HepG2 (cell line): Measurements from ENCODE around the gene AUTS2. TPM values are rescaled to one million over a fixed set of nuclear protein-coding genes. Genes with fewer than 3 reads are reported as not detected.

Experiments used
- ATAC-seq: fragments of 200-7000 bp; cut with Tn5 transposase; 3 replicates; pipeline ENCODE4 v1.9.1; 2020; ENCODE audit warnings: mild to moderate bottlenecking, moderate library complexity
- BruUV-seq: library from RNA; stranded (reverse); fragments of 400-500 nt; replicated peaks from 2 replicates; lab custom pipeline; 2021; lab: Mats Ljungman, UMichigan
- CTCF ChIA-PET: fragments of 300-600 bp; formaldehyde crosslinking; extraction: SDS; loops from one replicate; lab custom pipeline; 2021; ENCODE audit warnings: low total read pairs, inconsistent platforms, low intra/inter-chr PET ratio; lab: Yijun Ruan, JAX
- POLR2A ChIA-PET: fragments of 350-600 bp; sonication (Branson Sonifier 250); formaldehyde crosslinking; loops from one replicate; lab custom pipeline; 2020; ENCODE audit warnings: antibody characterized with exemption, inconsistent platforms; lab: Yijun Ruan, JAX
- DNase-seq: peaks from one replicate; pipeline ENCODE4 v3.0.0-alpha.2; 2015; ENCODE audit warnings: low spot score
- FAIRE-seq: peaks from 3 replicates; lab custom pipeline; 2011; peaks lifted over from hg19 to GRCh38; lab: Jason Lieb, UNC
- H2AFZ ChIP-seq: one replicate; pipeline ENCODE4 v1.6.1; 2011; ENCODE audit warnings: low read length, inconsistent platforms
- H3K27ac ChIP-seq: fragments of 300-600 bp; 3 replicates; pipeline ENCODE4 v1.8.0; 2011; ENCODE audit warnings: mixed run types, mild to moderate bottlenecking, mixed read lengths, low read length, inconsistent platforms; ENCODE audit not compliant: insufficient read depth; ENCODE audit errors: extremely low read length
- H3K27me3 ChIP-seq, 2 experiments: fragments of 200-600 bp in 1 of 2; 2 replicates in 1 of 2; 3 replicates in 1 of 2; pipeline versions ENCODE4 v1.6.0 to v1.8.0; 2011; ENCODE audit warnings: low read length in 2 of 2, mild to moderate bottlenecking in 2 of 2, moderate library complexity in 2 of 2, inconsistent platforms in 1 of 2; ENCODE audit not compliant: insufficient read depth in 2 of 2, control insufficient read depth in 1 of 2
- H3K36me3 ChIP-seq, 2 experiments: fragments of 200-600 bp in 1 of 2; replicated peaks in 1 of 2; 2 replicates in 1 of 2; 3 replicates in 1 of 2; pipeline versions ENCODE4 v1.5.1 to v1.8.0; 2011; ENCODE audit warnings: low read length in 2 of 2, inconsistent platforms in 1 of 2; ENCODE audit not compliant: insufficient read depth in 2 of 2, control insufficient read depth in 1 of 2
- H3K4me1 ChIP-seq: 2 replicates; pipeline ENCODE4 v1.5.1; 2012; ENCODE audit warnings: low read length, inconsistent platforms; ENCODE audit not compliant: insufficient read depth
- H3K4me2 ChIP-seq: 2 replicates; pipeline ENCODE4 v1.6.0; 2011; ENCODE audit warnings: low read depth, low read length, inconsistent platforms
- H3K4me3 ChIP-seq, 3 experiments: fragments of 200-600 bp in 1 of 3; sonication (generic), shearing (Covaris generic) in 1 of 3; replicated peaks in 1 of 3; 2 replicates each; pipeline ENCODE4 v1.5.1; 2011 to 2016; ENCODE audit warnings: low read length in 3 of 3, inconsistent platforms in 2 of 3, low read depth in 2 of 3, mild to moderate bottlenecking in 2 of 3, control low read depth in 1 of 3, mixed read lengths in 1 of 3; ENCODE audit not compliant: insufficient read depth in 1 of 3
- H3K79me2 ChIP-seq: one replicate; pipeline ENCODE4 v1.6.1; 2011; ENCODE audit warnings: low read length, inconsistent platforms; ENCODE audit not compliant: insufficient read depth
- H3K9ac ChIP-seq: 2 replicates; pipeline ENCODE4 v1.6.0; 2011; ENCODE audit warnings: mild to moderate bottlenecking, low read depth, low read length, inconsistent platforms; ENCODE audit not compliant: insufficient read depth
- H3K9me3 ChIP-seq: 2 replicates; pipeline ENCODE4 v1.5.1; 2012; ENCODE audit warnings: mild to moderate bottlenecking, low read length
- H4K20me1 ChIP-seq: 2 replicates; pipeline ENCODE4 v1.6.0; 2011; ENCODE audit warnings: inconsistent platforms, mild to moderate bottlenecking, low read length, moderate library complexity; ENCODE audit not compliant: insufficient read depth
- AHR ChIP-seq: IDR thresholded peaks from 2 replicates; pipeline ENCODE4 v1.6.1; 2018; ENCODE audit warnings: missing genetic modification reagents, missing compliant biosample characterization
- CCDC6 ChIP-seq: sonication (generic); formaldehyde crosslinking; IDR thresholded peaks from 2 replicates; pipeline ENCODE4 v1.8.1; 2022; ENCODE audit warnings: mild to moderate bottlenecking, missing genetic modification reagents, moderate library complexity
- DNMT1 ChIP-seq: sonication (generic); formaldehyde crosslinking; IDR thresholded peaks from 2 replicates; pipeline ENCODE4 v1.5.1; 2020; ENCODE audit warnings: mild to moderate bottlenecking, missing genetic modification reagents
- HMGXB3 ChIP-seq: sonication (generic); formaldehyde crosslinking; IDR thresholded peaks from 2 replicates; pipeline ENCODE4 v1.4.0; 2020; ENCODE audit warnings: missing genetic modification reagents, borderline replicate concordance
- HNF4G ChIP-seq, 2 experiments: sonication (generic) in 1 of 2; formaldehyde crosslinking in 1 of 2; IDR thresholded peaks; 2 replicates each; pipeline versions ENCODE4 v1.4.0 to v1.6.1; 2011 to 2020; ENCODE audit warnings: borderline replicate concordance in 2 of 2, low read depth in 2 of 2, mild to moderate bottlenecking in 2 of 2, low read length in 1 of 2, missing genetic modification reagents in 1 of 2, moderate library complexity in 1 of 2
- IRF1 ChIP-seq: sonication (generic); formaldehyde crosslinking; IDR thresholded peaks from 2 replicates; pipeline ENCODE4 v1.4.0; 2020; ENCODE audit warnings: low read depth, mild to moderate bottlenecking, missing genetic modification reagents
- MZF1 ChIP-seq: sonication (generic); formaldehyde crosslinking; IDR thresholded peaks from 2 replicates; pipeline ENCODE4 v1.8.1; 2023; ENCODE audit warnings: mild to moderate bottlenecking, missing genetic modification reagents, borderline replicate concordance
- NFKB2 ChIP-seq: sonication (generic); formaldehyde crosslinking; IDR thresholded peaks from 2 replicates; pipeline ENCODE4 v1.4.0; 2020; ENCODE audit warnings: missing genetic modification reagents, borderline replicate concordance
- PRMT3 ChIP-seq: sonication (generic); formaldehyde crosslinking; IDR thresholded peaks from 2 replicates; pipeline ENCODE4 v1.8.1; 2022; ENCODE audit warnings: low read depth, mild to moderate bottlenecking, moderate library complexity, missing genetic modification reagents, borderline replicate concordance
- PTBP1 ChIP-seq: fragments of 200-400 bp; formaldehyde crosslinking; IDR thresholded peaks from 2 replicates; pipeline ENCODE4 v1.6.1; 2018; ENCODE audit warnings: low read length, low read depth; ENCODE audit not compliant: poor library complexity, severe bottlenecking
- SAP130 ChIP-seq: IDR thresholded peaks from 2 replicates; pipeline ENCODE4 v1.6.1; 2016; ENCODE audit warnings: low read depth
- TAF1 ChIP-seq: sonication (generic); formaldehyde crosslinking; IDR thresholded peaks from 2 replicates; pipeline ENCODE4 v1.4.0; 2020; ENCODE audit warnings: missing genetic modification reagents
- ZBTB43 ChIP-seq: sonication (generic); formaldehyde crosslinking; conservative IDR thresholded peaks from 2 replicates; pipeline ENCODE4 v1.4.0; 2020; ENCODE audit warnings: missing genetic modification reagents
- ZNF510 ChIP-seq: sonication (generic); formaldehyde crosslinking; IDR thresholded peaks from 2 replicates; pipeline ENCODE4 v1.4.0; 2020; ENCODE audit warnings: low read depth, mild to moderate bottlenecking, missing genetic modification reagents
- ZNF543 ChIP-seq: sonication (generic); formaldehyde crosslinking; IDR thresholded peaks from 2 replicates; pipeline ENCODE4 v1.4.0; 2020; ENCODE audit warnings: mild to moderate bottlenecking, missing genetic modification reagents
- in situ Hi-C: cut with HindIII; loops from 2 replicates; pipeline ENCODE4 v1.10.0; 2017; ENCODE audit warnings: low pct_unique_long_range_greater_than_20kb; ENCODE audit not compliant: extremely low pct_ligation_motif_present
- intact Hi-C: fragments of 100-400 bp; cut with micrococcal nuclease; formaldehyde crosslinking; loops from one replicate; pipeline ENCODE4 v1.10.0; 2022; ENCODE audit not compliant: unreplicated experiment
- polyA plus RNA-seq, 8 experiments: library from polyadenylated mRNA; depleted of rRNA in 3 of 8; stranded (reverse) in 7 of 8; unstranded in 1 of 8; fragments of >200 nt; fragmentation: Illumina TruSeq in 4 of 8; extraction: Trizol in 4 of 8; gene quantifications; 2 replicates each; pipeline versions ENCODE4 v1.2.1 to v1.2.3, GENCODE V29; 2011 to 2016; ENCODE audit warnings: low read depth in 4 of 8, missing spikeins in 1 of 8, mixed read lengths in 1 of 8; ENCODE audit not compliant: insufficient read depth in 1 of 8
- total RNA-seq, 5 experiments: library from RNA; depleted of rRNA; stranded (reverse); fragments of >200 nt; fragmentation: Illumina TruSeq; extraction: Trizol; gene quantifications; 2 replicates each; pipeline ENCODE4 v1.2.3, GENCODE V29; 2016; ENCODE audit warnings: low read depth in 1 of 5

Gene AUTS2
- total and polyA plus RNA-seq, 2 of the 13 experiments (the other 11 are each of a cell fraction or from before 2014, with no cell fraction given) = 0.38 TPM; not detected in 1

GRCh38 chr7:70033226-70033625 lies 435.0 kb downstream of the AUTS2 start:
- Histone ChIP-seq H4K20me1 (no peaks in the 10 kb centered on the region), H3K27me3 (no peaks in the 10 kb centered on the region), H3K4me2 (no peak overlapping the region), H3K9ac (no peak overlapping the region), H3K36me3 (no peaks in the 10 kb centered on the region), H2AFZ (no peak overlapping the region), H3K9me3 (no peaks in the 10 kb centered on the region), H3K4me1 (no peaks in the 10 kb centered on the region), H3K79me2 (no peaks in the 10 kb centered on the region), H3K27ac (no peak overlapping the region), H3K4me3 (no peak overlapping the region)
- ATAC-seq = no peak
- in situ Hi-C loops = no loop called here
- no TSS peak for BruUV-seq
- intact Hi-C loops = no loop called here
- no peak for DNase-seq
- CTCF ChIA-PET = no interaction called here
- FAIRE-seq = no peak
- POLR2A ChIA-PET = no interaction called here
- TF ChIP-seq PRMT3 (CRISPR knock-in tag) (no peak), TAF1 (CRISPR knock-in tag) (no peak), NFKB2 (CRISPR knock-in tag) (no peak), MZF1 (CRISPR knock-in tag) (no peak), AHR (no peak), HNF4G (IDR thresholded peaks at IDR 0.05; ENCODE audit: borderline replicate concordance, low read depth, low read length) (no peak), HNF4G (CRISPR knock-in tag; IDR thresholded peaks at IDR 0.05; ENCODE audit: borderline replicate concordance, low read depth) (no peak), SAP130 (CRISPR knock-in tag) (no peak), PTBP1 (no peak), ZNF543 (no peak), ZNF510 (no peak), CCDC6 (CRISPR knock-in tag) (no peak), DNMT1 (CRISPR knock-in tag) (no peak), HMGXB3 (CRISPR knock-in tag) (no peak), ZBTB43 (CRISPR knock-in tag) (no peak), IRF1 (CRISPR knock-in tag) (no peak)
